Karpas-422 (cell line): Measurements from ENCODE around the gene MICAL3. TPM values are rescaled to one million over a fixed set of nuclear protein-coding genes. Genes with fewer than 3 reads are reported as not detected.

Experiments used
- DNase-seq: peaks from one replicate; pipeline ENCODE4 v3.0.0-alpha.2; 2015
- H2AFZ ChIP-seq: fragments of 200-600 bp; sonication (generic); 2 replicates; pipeline ENCODE4 v1.6.1; 2014; ENCODE audit warnings: antibody characterized with exemption, low read length, mixed read lengths
- H3K27ac ChIP-seq: fragments of 200-600 bp; sonication (generic); 2 replicates; pipeline ENCODE4 v1.5.1; 2014; ENCODE audit warnings: mild to moderate bottlenecking, low read length, moderate library complexity
- H3K27me3 ChIP-seq: fragments of 200-600 bp; sonication (generic); 2 replicates; pipeline ENCODE4 v1.6.1; 2014; ENCODE audit warnings: low read length, mixed read lengths
- H3K36me3 ChIP-seq: fragments of 200-600 bp; sonication (generic); 2 replicates; pipeline ENCODE4 v1.6.1; 2014; ENCODE audit warnings: low read length, mixed read lengths; ENCODE audit not compliant: insufficient read depth
- H3K4me1 ChIP-seq: fragments of 200-600 bp; sonication (generic); 2 replicates; pipeline ENCODE4 v1.6.1; 2014; ENCODE audit warnings: mild to moderate bottlenecking, low read length, mixed read lengths
- H3K4me2 ChIP-seq: fragments of 200-600 bp; sonication (generic); 2 replicates; pipeline ENCODE4 v1.6.1; 2014; ENCODE audit warnings: low read length, low read depth, mild to moderate bottlenecking; ENCODE audit not compliant: poor library complexity, severe bottlenecking
- H3K4me3 ChIP-seq: fragments of 200-600 bp; sonication (generic); 2 replicates; pipeline ENCODE4 v1.5.1; 2014; ENCODE audit warnings: mild to moderate bottlenecking, antibody characterized with exemption, low read length, mixed read lengths
- H3K79me2 ChIP-seq: fragments of 200-600 bp; sonication (generic); 2 replicates; pipeline ENCODE4 v1.6.1; 2014; ENCODE audit warnings: mild to moderate bottlenecking, low read length, mixed read lengths
- H3K9ac ChIP-seq: fragments of 200-600 bp; sonication (generic); 2 replicates; pipeline ENCODE4 v1.6.0; 2014; ENCODE audit warnings: low read length
- H3K9me2 ChIP-seq: fragments of 200-600 bp; sonication (generic), shearing (Covaris generic); replicated peaks from 2 replicates; pipeline ENCODE4 v1.6.0; 2014; ENCODE audit warnings: mild to moderate bottlenecking, low read length, moderate library complexity; ENCODE audit not compliant: insufficient read depth
- H3K9me3 ChIP-seq: fragments of 300-700, 200-600 bp; sonication (generic); 2 replicates; pipeline ENCODE4 v1.6.1; 2014; ENCODE audit warnings: low read length, mixed read lengths
- H4K20me1 ChIP-seq: fragments of 200-600 bp; sonication (generic); 2 replicates; pipeline ENCODE4 v1.6.1; 2014; ENCODE audit warnings: mild to moderate bottlenecking, antibody characterized with exemption, low read length, low read depth; ENCODE audit not compliant: insufficient read depth
- total RNA-seq: library from RNA; depleted of rRNA; stranded (reverse); fragments of >200 nt; shearing (Covaris generic); gene quantifications from 2 replicates; pipeline ENCODE4 v1.2.3, GENCODE V29; 2014; ENCODE audit warnings: low replicate concordance

The MICAL3 gene
- total RNA-seq, 1 experiment from 2014 or later: 54.9 TPM

DNA sequence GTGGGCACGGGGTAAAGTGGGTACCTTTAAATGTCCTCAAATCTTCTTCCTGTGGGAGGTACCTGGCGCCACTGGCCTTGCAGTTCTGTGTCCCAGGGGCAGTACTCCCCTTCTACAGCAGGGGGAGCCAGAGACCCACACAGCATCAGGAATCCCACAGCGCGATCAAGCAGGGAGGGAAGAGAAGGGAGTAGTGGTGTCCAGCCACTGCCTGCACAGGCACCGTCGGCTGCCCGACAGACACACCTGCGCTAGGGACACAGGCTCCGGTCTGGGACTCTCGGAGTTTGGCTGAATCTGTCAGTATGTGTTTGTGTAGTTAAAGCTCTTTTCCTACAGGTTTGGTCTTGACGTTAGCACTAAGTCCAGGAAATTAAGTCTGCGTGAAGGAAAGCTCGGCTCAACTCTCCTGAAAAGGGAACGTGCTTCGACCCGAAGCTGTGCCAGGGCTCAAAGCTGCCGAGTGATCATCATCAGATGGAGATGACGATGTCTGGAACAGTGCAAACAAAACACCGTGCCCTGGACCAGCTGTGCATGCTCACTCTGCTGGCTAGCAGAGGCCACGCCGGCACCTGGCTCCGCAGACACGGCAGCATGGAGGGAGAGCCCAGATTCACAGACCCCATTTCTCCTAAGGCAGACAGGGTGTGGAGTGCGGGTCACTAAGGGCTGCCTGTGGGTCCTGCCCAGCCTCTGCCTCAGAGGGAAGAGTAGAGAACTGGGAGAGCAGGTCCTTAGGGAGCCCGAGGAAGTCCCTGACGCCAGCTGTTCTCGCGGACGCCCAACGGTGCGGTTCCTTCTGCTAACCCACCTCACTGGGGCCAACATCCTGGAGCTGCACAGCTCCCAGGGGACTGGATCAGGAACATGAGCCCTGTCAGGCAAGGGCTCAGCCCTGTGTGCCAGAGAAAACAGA lies 194.1 kb downstream of the MICAL3 start:
- Histone ChIP-seq H3K9ac (no peak overlapping the region), H4K20me1 (peaks cover 4% of the 10 kb centered on the region; the same call in 1 of the 2 replicates), H3K4me2 (no peak overlapping the region)

GRCh38 chr22:17829695-17830042 lies 194.7 kb downstream of the MICAL3 start:
- peaks cover 4% of the 10 kb centered on the region; the same call in 1 of the 2 replicates for H4K20me1 ChIP-seq
- no peak overlapping the region for H3K9ac ChIP-seq
- H3K4me3 ChIP-seq: no peak overlapping the region
- H3K9me3 ChIP-seq: no peaks in the 10 kb centered on the region
- H3K27ac ChIP-seq: no peak overlapping the region
- H2AFZ ChIP-seq: no peak overlapping the region
- no peak for DNase-seq
- H3K36me3 ChIP-seq: peaks cover 16% of the 10 kb centered on the region
- H3K9me2 ChIP-seq: no peaks in the 10 kb centered on the region
- no peak overlapping the region for H3K4me2 ChIP-seq
- no peaks in the 10 kb centered on the region for H3K27me3 ChIP-seq
- H3K4me1 ChIP-seq: no peaks in the 10 kb centered on the region
- H3K79me2 ChIP-seq: peaks cover 5% of the 10 kb centered on the region

More for the DNA sequence above, 194.1 kb downstream of the MICAL3 start:
- Histone ChIP-seq H3K9me2 (no peaks in the 10 kb centered on the region), H2AFZ (no peak overlapping the region), H3K36me3 (peaks cover 16% of the 10 kb centered on the region), H3K4me3 (no peak overlapping the region), H3K27ac (no peak overlapping the region), H3K27me3 (no peaks in the 10 kb centered on the region), H3K79me2 (peaks cover 5% of the 10 kb centered on the region), H3K4me1 (no peaks in the 10 kb centered on the region), H3K9me3 (no peaks in the 10 kb centered on the region)
- DNase-seq: peak; percentile 89

GRCh38 chr22:17828502-17829080 lies 195.8 kb downstream of the MICAL3 start:
- peaks cover 4% of the 10 kb centered on the region; the same call in 1 of the 2 replicates for H4K20me1 ChIP-seq
- H3K36me3 ChIP-seq: peaks cover 16% of the 10 kb centered on the region
- H3K4me1 ChIP-seq: no peaks in the 10 kb centered on the region
- H2AFZ ChIP-seq: no peak overlapping the region
- no peak overlapping the region for H3K4me2 ChIP-seq
- H3K4me3 ChIP-seq: no peak overlapping the region
- no peak overlapping the region for H3K27ac ChIP-seq
- H3K9me3 ChIP-seq: no peaks in the 10 kb centered on the region
- H3K79me2 ChIP-seq: peaks cover 5% of the 10 kb centered on the region
- no peaks in the 10 kb centered on the region for H3K27me3 ChIP-seq
- no peak overlapping the region for H3K9ac ChIP-seq
- DNase-seq: no peak
- H3K9me2 ChIP-seq: no peaks in the 10 kb centered on the region

GRCh38 chr22:17827466-17827865 lies 196.9 kb downstream of the MICAL3 start:
- H3K9me2 ChIP-seq: no peaks in the 10 kb centered on the region
- no peaks in the 10 kb centered on the region for H3K9me3 ChIP-seq
- DNase-seq: no peak
- no peaks in the 10 kb centered on the region for H3K27me3 ChIP-seq
- peaks cover 16% of the 10 kb centered on the region for H3K36me3 ChIP-seq
- H3K4me2 ChIP-seq: no peak overlapping the region
- peaks cover 4% of the 10 kb centered on the region; the same call in 1 of the 2 replicates for H4K20me1 ChIP-seq
- peaks cover 5% of the 10 kb centered on the region for H3K79me2 ChIP-seq
- no peaks in the 10 kb centered on the region for H3K4me1 ChIP-seq
- H3K9ac ChIP-seq: no peak overlapping the region
- H3K4me3 ChIP-seq: no peak overlapping the region
- no peak overlapping the region for H2AFZ ChIP-seq
- H3K27ac ChIP-seq: no peak overlapping the region

DNA sequence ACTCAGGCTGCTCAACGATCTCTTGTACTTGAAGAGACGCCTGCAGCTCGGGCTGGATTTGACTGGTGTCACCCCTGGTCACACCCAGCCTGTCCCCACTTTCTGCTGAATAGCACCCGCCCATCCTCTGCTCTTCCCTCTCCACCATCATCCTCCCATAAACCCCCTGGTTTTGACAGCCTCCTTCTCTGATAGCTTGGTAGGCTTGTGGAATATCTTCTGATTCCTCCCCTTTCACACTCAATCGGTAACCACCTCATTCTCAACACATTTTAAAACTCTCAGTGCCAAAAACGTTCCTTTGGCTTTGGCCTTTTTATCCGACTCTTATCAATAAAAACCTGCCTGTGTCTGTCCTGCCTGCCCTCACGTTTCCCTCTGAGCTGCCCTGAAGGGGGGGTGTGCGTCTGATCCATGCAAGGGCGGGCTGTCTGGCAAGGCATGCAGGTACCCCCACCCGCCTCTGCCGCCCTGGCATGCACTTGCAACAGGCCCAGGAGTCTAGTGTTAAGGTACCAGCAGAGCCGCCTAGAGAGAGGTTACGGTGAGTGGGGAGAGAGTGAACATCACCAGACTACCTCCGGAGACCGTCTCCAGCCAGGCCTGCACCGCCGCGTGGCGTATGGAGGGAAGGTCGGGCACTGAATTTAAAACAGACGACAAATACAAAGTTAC lies 198.3 kb downstream of the MICAL3 start:
- no peak overlapping the region for H3K9ac ChIP-seq
- no peak overlapping the region for H3K4me3 ChIP-seq
- peaks cover 22% of the 10 kb centered on the region for H3K36me3 ChIP-seq
- H3K4me1 ChIP-seq: no peaks in the 10 kb centered on the region
- H4K20me1 ChIP-seq: peaks cover 4% of the 10 kb centered on the region; the same call in 1 of the 2 replicates
- H3K9me3 ChIP-seq: no peaks in the 10 kb centered on the region
- H3K27me3 ChIP-seq: no peaks in the 10 kb centered on the region
- H3K4me2 ChIP-seq: no peak overlapping the region
- DNase-seq: no peak
- no peak overlapping the region for H3K27ac ChIP-seq
- no peaks in the 10 kb centered on the region for H3K9me2 ChIP-seq
- H2AFZ ChIP-seq: no peak overlapping the region
- H3K79me2 ChIP-seq: peaks cover 5% of the 10 kb centered on the region

DNA sequence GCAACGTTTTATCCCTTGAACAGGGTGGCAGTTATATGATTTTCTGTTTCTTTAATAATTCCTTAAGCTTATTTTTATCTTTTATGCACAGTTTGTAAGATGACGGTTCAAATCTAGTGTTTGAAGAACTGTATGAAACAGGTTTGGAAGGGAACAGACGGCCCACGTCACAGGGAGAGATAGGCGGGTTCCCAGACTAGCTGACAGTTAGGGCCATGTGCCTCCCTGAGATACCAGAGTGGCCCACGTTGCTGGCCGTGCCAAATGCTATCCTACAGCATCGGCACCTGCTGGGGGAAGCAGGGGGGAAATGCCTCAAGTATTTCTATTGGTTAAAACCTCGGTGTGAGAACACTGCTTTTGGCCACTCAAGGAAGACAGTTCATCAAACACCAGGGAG lies 199.9 kb downstream of the MICAL3 start:
- H4K20me1 ChIP-seq: no peaks in the 10 kb centered on the region
- no peak for DNase-seq
- peaks cover 16% of the 10 kb centered on the region for H3K36me3 ChIP-seq

DNA sequence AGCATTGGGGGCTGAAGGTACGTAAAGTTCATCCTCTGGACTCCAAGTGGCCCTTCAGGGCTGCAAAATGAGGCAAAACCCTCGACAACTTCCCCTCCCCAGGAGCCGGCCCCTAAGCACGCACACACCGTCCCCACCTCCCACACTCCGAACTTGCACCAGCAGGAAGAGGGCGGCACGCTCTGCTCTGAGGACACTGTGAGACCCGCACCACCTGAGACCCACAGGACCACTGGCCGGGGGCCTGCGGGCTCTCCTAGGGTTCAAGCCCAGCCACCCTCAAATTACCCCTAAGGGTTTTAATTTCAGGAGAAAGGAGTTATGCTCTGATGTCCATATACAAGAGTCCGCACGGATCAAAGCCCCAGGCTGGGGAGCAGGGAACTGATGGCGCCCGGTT lies 200.4 kb downstream of the MICAL3 start:
- H3K36me3 ChIP-seq: peaks cover 16% of the 10 kb centered on the region
- no peak overlapping the region for H3K4me2 ChIP-seq

More for the DNA sequence above, 199.9 kb downstream of the MICAL3 start:
- H2AFZ ChIP-seq: no peak overlapping the region
- no peaks in the 10 kb centered on the region for H3K27me3 ChIP-seq
- no peak overlapping the region for H3K9ac ChIP-seq
- peaks cover under 1% of the 10 kb centered on the region for H3K79me2 ChIP-seq
- H3K9me3 ChIP-seq: no peaks in the 10 kb centered on the region
- no peak overlapping the region for H3K4me3 ChIP-seq
- H3K27ac ChIP-seq: no peak overlapping the region
- no peaks in the 10 kb centered on the region for H3K9me2 ChIP-seq
- no peaks in the 10 kb centered on the region for H3K4me1 ChIP-seq
- no peak overlapping the region for H3K4me2 ChIP-seq

GRCh38 chr22:17823226-17823625 lies 201.1 kb downstream of the MICAL3 start:
- Histone ChIP-seq H3K27me3 (no peaks in the 10 kb centered on the region), H3K4me3 (no peak overlapping the region), H3K4me1 (no peaks in the 10 kb centered on the region), H4K20me1 (no peaks in the 10 kb centered on the region), H3K79me2 (no peaks in the 10 kb centered on the region), H2AFZ (no peak overlapping the region), H3K9me2 (no peaks in the 10 kb centered on the region), H3K27ac (no peak overlapping the region), H3K4me2 (no peak overlapping the region), H3K9me3 (no peaks in the 10 kb centered on the region), H3K9ac (no peak overlapping the region), H3K36me3 (peaks cover 11% of the 10 kb centered on the region; the same call in 1 of the 2 replicates)
- DNase-seq: no peak

More for the DNA sequence above, 200.4 kb downstream of the MICAL3 start:
- H2AFZ ChIP-seq: no peak overlapping the region
- H4K20me1 ChIP-seq: no peaks in the 10 kb centered on the region
- no peaks in the 10 kb centered on the region for H3K9me3 ChIP-seq
- H3K4me1 ChIP-seq: no peaks in the 10 kb centered on the region
- no peaks in the 10 kb centered on the region for H3K27me3 ChIP-seq
- no peaks in the 10 kb centered on the region for H3K9me2 ChIP-seq
- H3K4me3 ChIP-seq: no peak overlapping the region
- H3K9ac ChIP-seq: no peak overlapping the region
- no peak for DNase-seq
- no peaks in the 10 kb centered on the region for H3K79me2 ChIP-seq
- no peak overlapping the region for H3K27ac ChIP-seq
